Mammary epithelial cell (primary cell): ENCODE results near the gene FREM1.

Experiments used
- CTCF ChIP-seq, 2 donors: IDR thresholded peaks in 1 of 2; conservative IDR thresholded peaks in 1 of 2; 2 replicates each; pipeline ENCODE4 v1.5.1; 2011 to 2012; ENCODE audit warnings: inconsistent platforms in 2 of 2, low read length in 2 of 2, mild to moderate bottlenecking in 2 of 2, control low read depth in 1 of 2, low read depth in 1 of 2; ENCODE audit not compliant: insufficient read depth in 1 of 2; ENCODE audit errors: extremely low read depth in 1 of 2
- EZH2 ChIP-seq: IDR thresholded peaks from 2 replicates; pipeline ENCODE4 v1.6.1; 2012; ENCODE audit warnings: low read length, inconsistent platforms, borderline replicate concordance

DNA sequence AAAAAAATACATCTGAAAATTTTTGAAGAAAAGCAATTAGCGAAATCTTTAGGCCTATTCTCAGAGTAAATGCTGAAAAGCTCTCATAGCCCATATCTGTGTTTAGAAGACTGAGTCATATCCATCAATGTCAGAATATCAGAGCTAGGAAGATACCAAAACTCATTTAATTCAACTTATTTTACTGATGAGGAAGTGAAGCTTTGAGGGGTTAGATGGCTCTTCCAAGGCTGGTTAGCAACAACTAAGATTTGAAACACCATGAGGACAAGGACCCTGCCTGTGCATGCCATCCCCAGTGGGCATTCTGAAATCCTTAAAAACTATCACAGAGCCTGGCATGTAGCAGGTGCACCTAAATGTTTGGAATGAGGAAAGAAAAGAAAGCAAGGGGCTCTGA lies 2.5 kb downstream of the FREM1 start:
- TF ChIP-seq EZH2: no peak
- TF ChIP-seq CTCF (conservative IDR thresholded peaks at IDR 0.05 in 1 of 2, IDR thresholded peaks at IDR 0.05 in 1 of 2; ENCODE audit: extremely low read depth in 1 of 2, insufficient read depth in 1 of 2, low read depth in 1 of 2, low read length in 2 of 2): no peak
